ENCODE results near the gene ITPR2.
"Not testable (repeated sequence)": the region's sequence is repeated elsewhere in the genome, so short reads cannot be mapped to it uniquely, and the experiment has no call there.

Gene ITPR2

GRCh38 chr12:26760657-26761293 is 72.2 kb downstream of the ITPR2 start:
- no peak for DNase-seq (ENCODE audit: low read depth in 2 of 2)

- DNase-seq (ENCODE audit: low read depth in 2 of 2), result not testable (repeated sequence)
Measured at GRCh38 chr12:26755362-26755761, 77.6 kb downstream of the ITPR2 start.

GRCh38 chr12:26754148-26754547 is 78.8 kb downstream of the ITPR2 start:
- DNase-seq (ENCODE audit: low read depth in 2 of 2), result no peak

GRCh38 chr12:26751179-26751578 is 81.8 kb downstream of the ITPR2 start:
- DNase-seq (ENCODE audit: low read depth in 2 of 2), result no peak

GRCh38 chr12:26750531-26751175 is 82.3 kb downstream of the ITPR2 start:
- no peak for DNase-seq (ENCODE audit: low read depth in 2 of 2)

- DNase-seq (ENCODE audit: low read depth in 2 of 2), result no peak
Measured at GRCh38 chr12:26749781-26750180, 83.2 kb downstream of the ITPR2 start.

GRCh38 chr12:26748741-26749431 is 84.1 kb downstream of the ITPR2 start:
- DNase-seq (ENCODE audit: low read depth in 2 of 2), result no peak

GRCh38 chr12:26748412-26748740 is 84.6 kb downstream of the ITPR2 start:
- no peak for DNase-seq (ENCODE audit: low read depth in 2 of 2)

GRCh38 chr12:26746121-26746714 is 86.8 kb downstream of the ITPR2 start:
- no peak for DNase-seq (ENCODE audit: low read depth in 2 of 2)

- DNase-seq (ENCODE audit: low read depth in 2 of 2), result no peak
Measured at GRCh38 chr12:26744697-26745440, 88.1 kb downstream of the ITPR2 start.

GRCh38 chr12:26744042-26744626 is 88.9 kb downstream of the ITPR2 start:
- DNase-seq (ENCODE audit: low read depth in 2 of 2), result no peak

- no peak for DNase-seq (ENCODE audit: low read depth in 2 of 2)
Measured at GRCh38 chr12:26741584-26742227, 91.3 kb downstream of the ITPR2 start.

GRCh38 chr12:26740991-26741390 is 92.0 kb downstream of the ITPR2 start:
- DNase-seq (ENCODE audit: low read depth in 2 of 2), result no peak

- DNase-seq (ENCODE audit: low read depth in 2 of 2), result no peak
Measured at GRCh38 chr12:26740348-26740747, 92.6 kb downstream of the ITPR2 start.

- DNase-seq (ENCODE audit: low read depth in 2 of 2), result no peak
Measured at GRCh38 chr12:26737487-26738030, 95.4 kb downstream of the ITPR2 start.

GRCh38 chr12:26736563-26737486 is 96.2 kb downstream of the ITPR2 start:
- no peak for DNase-seq (ENCODE audit: low read depth in 2 of 2)

- DNase-seq (ENCODE audit: low read depth in 2 of 2), result no peak
Measured at GRCh38 chr12:26735249-26735639, 97.8 kb downstream of the ITPR2 start.

GRCh38 chr12:26734510-26735248 is 98.3 kb downstream of the ITPR2 start:
- DNase-seq (ENCODE audit: low read depth in 2 of 2), result no peak
